Fibroblast of lung (primary cell): ENCODE measurements around the gene RPUSD4.

Experiments
- EZH2 ChIP-seq: IDR thresholded peaks from 2 replicates; pipeline ENCODE4 v1.5.1; 2012; ENCODE audit warnings: low read length, control low read depth, mild to moderate bottlenecking; ENCODE audit errors: missing control alignments
- TF ChIP-seq, protein P1 (sequence below), 2 donors: IDR thresholded peaks in 1 of 2; conservative IDR thresholded peaks in 1 of 2; 1 replicate in 1 of 2; 2 replicates in 1 of 2; pipeline ENCODE4 v1.5.1; 2011 to 2012; ENCODE audit warnings: low read length in 2 of 2, control low read depth in 1 of 2, inconsistent platforms in 1 of 2, low read depth in 1 of 2, mild to moderate bottlenecking in 1 of 2

DNA sequence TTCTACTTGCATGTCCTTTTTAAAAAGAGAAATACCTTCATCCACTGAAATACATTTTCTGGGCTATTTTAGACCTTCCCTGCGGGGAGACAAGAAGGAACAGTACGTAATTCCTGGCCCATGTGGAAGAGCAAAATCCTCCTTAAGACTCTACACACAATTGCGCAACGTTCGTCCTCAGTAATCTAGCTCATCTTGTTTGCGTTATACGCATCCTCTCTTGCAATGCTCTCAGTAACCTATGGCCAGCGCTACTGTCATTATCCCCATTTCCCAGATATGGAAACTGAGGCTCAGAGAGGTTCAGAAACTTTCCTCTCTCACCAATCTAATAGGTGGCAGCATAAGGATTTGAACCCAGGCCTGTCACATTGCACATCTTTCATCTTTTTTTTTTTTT is 54.6 kb downstream of the RPUSD4 start:
- TF ChIP-seq, protein P1, sequence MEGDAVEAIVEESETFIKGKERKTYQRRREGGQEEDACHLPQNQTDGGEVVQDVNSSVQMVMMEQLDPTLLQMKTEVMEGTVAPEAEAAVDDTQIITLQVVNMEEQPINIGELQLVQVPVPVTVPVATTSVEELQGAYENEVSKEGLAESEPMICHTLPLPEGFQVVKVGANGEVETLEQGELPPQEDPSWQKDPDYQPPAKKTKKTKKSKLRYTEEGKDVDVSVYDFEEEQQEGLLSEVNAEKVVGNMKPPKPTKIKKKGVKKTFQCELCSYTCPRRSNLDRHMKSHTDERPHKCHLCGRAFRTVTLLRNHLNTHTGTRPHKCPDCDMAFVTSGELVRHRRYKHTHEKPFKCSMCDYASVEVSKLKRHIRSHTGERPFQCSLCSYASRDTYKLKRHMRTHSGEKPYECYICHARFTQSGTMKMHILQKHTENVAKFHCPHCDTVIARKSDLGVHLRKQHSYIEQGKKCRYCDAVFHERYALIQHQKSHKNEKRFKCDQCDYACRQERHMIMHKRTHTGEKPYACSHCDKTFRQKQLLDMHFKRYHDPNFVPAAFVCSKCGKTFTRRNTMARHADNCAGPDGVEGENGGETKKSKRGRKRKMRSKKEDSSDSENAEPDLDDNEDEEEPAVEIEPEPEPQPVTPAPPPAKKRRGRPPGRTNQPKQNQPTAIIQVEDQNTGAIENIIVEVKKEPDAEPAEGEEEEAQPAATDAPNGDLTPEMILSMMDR (conservative IDR thresholded peaks at IDR 0.05 in 1 of 2, IDR thresholded peaks at IDR 0.05 in 1 of 2; ENCODE audit: low read depth in 1 of 2, low read length in 2 of 2), result no peak
- no peak for TF ChIP-seq EZH2
